B cell (primary cell): Measurements from ENCODE around the gene PARD6G. TPM values are rescaled to one million over a fixed set of nuclear protein-coding genes. Genes with fewer than 3 reads are reported as not detected.

Experiments used
- ATAC-seq: fragments of 200-7000 bp; cut with Tn5 transposase; one replicate; pipeline ENCODE4 v1.10.0; 2021; ENCODE audit warnings: low read depth, mild to moderate bottlenecking, moderate number of reproducible peaks, moderate library complexity
- CTCF ChIA-PET: fragments of 350-600 bp; sonication (Branson Sonifier 250); formaldehyde crosslinking; loops from one replicate; lab custom pipeline; 2021; ENCODE audit warnings: antibody characterized with exemption, inconsistent platforms; lab: Charles Lee
- POLR2A ChIA-PET: fragments of 350-600 bp; sonication (Branson Sonifier 250); formaldehyde crosslinking; loops from one replicate; lab custom pipeline; 2021; ENCODE audit warnings: antibody characterized with exemption; lab: Charles Lee
- DNase-seq: peaks from one replicate; pipeline ENCODE4 v3.0.0; 2013
- H2AFZ ChIP-seq: 2 replicates; pipeline ENCODE4 v1.6.1; 2012; ENCODE audit warnings: mild to moderate bottlenecking, low read depth, low read length; ENCODE audit not compliant: insufficient read depth, poor library complexity, severe bottlenecking
- H3K27ac ChIP-seq, 2 donors: 1 replicate in 1 of 2; 2 replicates in 1 of 2; pipeline ENCODE4 v1.5.1; 2012 to 2013; ENCODE audit warnings: low read length in 2 of 2, mild to moderate bottlenecking in 2 of 2, moderate library complexity in 1 of 2
- H3K27me3 ChIP-seq, 4 experiments: fragments of 200-600 bp in 1 of 4; sonication (generic) in 1 of 4; replicated peaks in 1 of 4; 1 replicate in 2 of 4; 2 replicates in 2 of 4; pipeline versions ENCODE4 v1.6.1 to v1.7.0; 2013 to 2016; ENCODE audit warnings: low read length in 3 of 4, mild to moderate bottlenecking in 2 of 4, mixed read lengths in 1 of 4, moderate library complexity in 1 of 4; ENCODE audit not compliant: insufficient read depth in 4 of 4, control insufficient read depth in 3 of 4; ENCODE audit errors: control extremely low read depth in 1 of 4
- H3K36me3 ChIP-seq, 2 experiments: replicated peaks in 1 of 2; 1 replicate in 1 of 2; 2 replicates in 1 of 2; pipeline versions ENCODE4 v1.6.1 to v1.7.1; 2013; ENCODE audit warnings: low read length in 1 of 2; ENCODE audit not compliant: insufficient read depth in 2 of 2, control insufficient read depth in 1 of 2; ENCODE audit errors: control extremely low read depth in 1 of 2, extremely low read depth in 1 of 2
- H3K4me1 ChIP-seq, 2 donors: fragments of 200-600 bp in 1 of 2; sonication (generic) in 1 of 2; 1 replicate in 1 of 2; 2 replicates in 1 of 2; pipeline versions ENCODE4 v1.5.1 to v1.6.1; 2013 to 2017; ENCODE audit warnings: low read length in 2 of 2; ENCODE audit not compliant: control insufficient read depth in 2 of 2, insufficient read depth in 2 of 2
- H3K4me2 ChIP-seq: replicated peaks from 2 replicates; pipeline ENCODE3; 2012; ENCODE audit warnings: mild to moderate bottlenecking, low read depth, low read length; ENCODE audit not compliant: poor library complexity, severe bottlenecking
- H3K4me3 ChIP-seq, 5 experiments: fragments of 200-600 bp in 1 of 5; sonication (generic) in 1 of 5; 1 replicate in 3 of 5; 2 replicates in 2 of 5; pipeline versions ENCODE4 v1.5.1 to v1.7.0; 2011 to 2016; ENCODE audit warnings: low read length in 4 of 5, mild to moderate bottlenecking in 4 of 5, low read depth in 2 of 5, control low read depth in 1 of 5, moderate library complexity in 1 of 5; ENCODE audit not compliant: insufficient read depth in 1 of 5; ENCODE audit errors: control extremely low read depth in 1 of 5, extremely low read depth in 1 of 5
- H3K79me2 ChIP-seq: fragments of 200-600 bp; sonication (generic); one replicate; pipeline ENCODE4 v1.6.0; 2016; ENCODE audit warnings: low read length; ENCODE audit not compliant: control insufficient read depth, insufficient read depth
- H3K9ac ChIP-seq: fragments of 200-600 bp; sonication (generic); 2 replicates; pipeline ENCODE4 v1.6.1; 2017; ENCODE audit warnings: mild to moderate bottlenecking, low read length, moderate library complexity
- H3K9me3 ChIP-seq, 3 donors: one replicate each; pipeline versions ENCODE4 v1.6.1 to v1.7.1; 2013; ENCODE audit warnings: low read length in 2 of 3; ENCODE audit not compliant: control insufficient read depth in 2 of 3, insufficient read depth in 1 of 3; ENCODE audit errors: control extremely low read depth in 1 of 3
- H4K20me1 ChIP-seq: 2 replicates; pipeline ENCODE4 v1.6.0; 2012; ENCODE audit warnings: mild to moderate bottlenecking, low read length; ENCODE audit not compliant: insufficient read depth, control insufficient read depth, poor library complexity, severe bottlenecking
- H3K27ac Mint-ChIP-seq: one replicate; pipeline ENCODE4 v1.8.0; 2021; ENCODE audit warnings: mixed read lengths
- H3K27me3 Mint-ChIP-seq: one replicate; pipeline ENCODE4 v1.8.0; 2021; ENCODE audit warnings: mixed read lengths
- H3K4me1 Mint-ChIP-seq: one replicate; pipeline ENCODE4 v1.8.0; 2021; ENCODE audit warnings: mixed read lengths
- H3K4me3 Mint-ChIP-seq: one replicate; pipeline ENCODE4 v1.8.0; 2021; ENCODE audit warnings: mixed read lengths
- H3K9me3 Mint-ChIP-seq: one replicate; pipeline ENCODE4 v1.8.0; 2022; ENCODE audit warnings: mixed read lengths; ENCODE audit not compliant: insufficient read depth
- EZH2 ChIP-seq: IDR thresholded peaks from 2 replicates; pipeline ENCODE4 v1.6.1; 2012; ENCODE audit warnings: borderline replicate concordance, low read depth, mild to moderate bottlenecking, moderate library complexity, low read length; ENCODE audit not compliant: insufficient read depth, poor library complexity, severe bottlenecking
- WGBS: methylation state at CpG from one replicate; pipeline ENCODE4 v1.1.5; 2013; ENCODE audit warnings: missing lambda C conversion rate; ENCODE audit not compliant: insufficient coverage; 5-methylcytosine and 5-hydroxymethylcytosine counted together
- intact Hi-C: fragments of 100-400 bp; cut with micrococcal nuclease; formaldehyde crosslinking; loops from one replicate; pipeline ENCODE4 v1.10.0; 2022
- polyA plus RNA-seq: library from polyadenylated mRNA; depleted of rRNA; stranded (reverse); fragments of >200 nt; gene quantifications from 2 replicates; pipeline ENCODE4 v1.2.3, GENCODE V29; 2012
- total RNA-seq, 2 donors: library from RNA; stranded (reverse); fragments of 120-200 nt in 1 of 2; gene quantifications; 1 replicate in 1 of 2; 2 replicates in 1 of 2; pipeline versions ENCODE4 v1.2.3 to v1.2.4, GENCODE V29; 2013 to 2022
- TF ChIP-seq, protein P1 (sequence below): fragments of 200-600 bp; IDR thresholded peaks from one replicate; pipeline ENCODE4 v1.8.0; 2022; ENCODE audit warnings: antibody characterized with exemption, mild to moderate bottlenecking

The PARD6G gene
- total and polyA plus RNA-seq, 2 donors (not counting 1 experiment from before 2014, with no cell fraction given), result not detected

DNA sequence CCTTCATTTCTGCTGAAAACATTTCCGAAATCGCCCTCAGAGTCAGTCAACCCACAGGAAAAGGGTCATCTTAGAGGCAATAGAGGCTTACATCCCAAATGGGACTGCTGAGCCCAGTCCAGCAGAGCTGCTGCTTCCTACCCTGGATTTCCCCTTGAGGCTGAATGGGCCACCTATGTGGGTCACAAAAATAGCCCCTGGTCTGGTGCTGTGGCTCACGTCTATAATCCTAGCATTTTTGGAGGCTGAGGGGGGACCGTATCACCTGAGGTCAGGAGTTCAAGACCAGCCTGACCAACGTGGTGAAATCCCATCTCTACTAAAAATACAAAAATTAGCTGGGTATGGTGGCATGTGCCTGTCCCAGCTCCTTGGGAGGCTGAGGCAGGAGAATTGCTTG lies 88.9 kb downstream of the PARD6G start:
- 77% methylated on average over 2 of the region's 5 CpGs for WGBS
- H3K4me2 ChIP-seq, result no peak overlapping the region
- Mint-ChIP-seq H3K4me1 (peaks cover 12% of the 10 kb centered on the region), H3K27ac (no peak overlapping the region), H3K9me3 (no peaks in the 10 kb centered on the region), H3K27me3 (no peaks in the 10 kb centered on the region), H3K4me3 (no peak overlapping the region)
- no peak for ATAC-seq
- peaks cover 0 to 8% (median 2%) of the 10 kb centered on the region in 4 experiments for H3K27me3 ChIP-seq
- no peak overlapping the region for H3K9ac ChIP-seq
- no peaks in the 10 kb centered on the region for H3K79me2 ChIP-seq
- ChIA-PET CTCF (interaction anchor here (0.6 to 5.6 kb wide), 11 partner anchors 8 to 152 kb away, joined by 3 to 36 read pairs (median 4); no protein-coding TSS in a partner anchor), POLR2A (no interaction called here)
- no peaks in the 10 kb centered on the region for H4K20me1 ChIP-seq
- H3K36me3 ChIP-seq, result no peaks in the 10 kb centered on the region
- H3K4me3 ChIP-seq, result no peak overlapping the region
- intact Hi-C loops, result loop anchor here (5.0 kb wide), 1 partner anchor 776 kb away; no protein-coding TSS in a partner anchor
- no peak overlapping the region for H3K27ac ChIP-seq
- no peak for TF ChIP-seq EZH2
- TF ChIP-seq, protein P1, sequence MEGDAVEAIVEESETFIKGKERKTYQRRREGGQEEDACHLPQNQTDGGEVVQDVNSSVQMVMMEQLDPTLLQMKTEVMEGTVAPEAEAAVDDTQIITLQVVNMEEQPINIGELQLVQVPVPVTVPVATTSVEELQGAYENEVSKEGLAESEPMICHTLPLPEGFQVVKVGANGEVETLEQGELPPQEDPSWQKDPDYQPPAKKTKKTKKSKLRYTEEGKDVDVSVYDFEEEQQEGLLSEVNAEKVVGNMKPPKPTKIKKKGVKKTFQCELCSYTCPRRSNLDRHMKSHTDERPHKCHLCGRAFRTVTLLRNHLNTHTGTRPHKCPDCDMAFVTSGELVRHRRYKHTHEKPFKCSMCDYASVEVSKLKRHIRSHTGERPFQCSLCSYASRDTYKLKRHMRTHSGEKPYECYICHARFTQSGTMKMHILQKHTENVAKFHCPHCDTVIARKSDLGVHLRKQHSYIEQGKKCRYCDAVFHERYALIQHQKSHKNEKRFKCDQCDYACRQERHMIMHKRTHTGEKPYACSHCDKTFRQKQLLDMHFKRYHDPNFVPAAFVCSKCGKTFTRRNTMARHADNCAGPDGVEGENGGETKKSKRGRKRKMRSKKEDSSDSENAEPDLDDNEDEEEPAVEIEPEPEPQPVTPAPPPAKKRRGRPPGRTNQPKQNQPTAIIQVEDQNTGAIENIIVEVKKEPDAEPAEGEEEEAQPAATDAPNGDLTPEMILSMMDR, result no peak
- no peak for DNase-seq
- H3K9me3 ChIP-seq, result peaks cover 0 to 5% (median 0%) of the 10 kb centered on the region in 3 donors
- H2AFZ ChIP-seq, result no peak overlapping the region
- peaks cover 3% of the 10 kb centered on the region in 2 donors for H3K4me1 ChIP-seq

DNA sequence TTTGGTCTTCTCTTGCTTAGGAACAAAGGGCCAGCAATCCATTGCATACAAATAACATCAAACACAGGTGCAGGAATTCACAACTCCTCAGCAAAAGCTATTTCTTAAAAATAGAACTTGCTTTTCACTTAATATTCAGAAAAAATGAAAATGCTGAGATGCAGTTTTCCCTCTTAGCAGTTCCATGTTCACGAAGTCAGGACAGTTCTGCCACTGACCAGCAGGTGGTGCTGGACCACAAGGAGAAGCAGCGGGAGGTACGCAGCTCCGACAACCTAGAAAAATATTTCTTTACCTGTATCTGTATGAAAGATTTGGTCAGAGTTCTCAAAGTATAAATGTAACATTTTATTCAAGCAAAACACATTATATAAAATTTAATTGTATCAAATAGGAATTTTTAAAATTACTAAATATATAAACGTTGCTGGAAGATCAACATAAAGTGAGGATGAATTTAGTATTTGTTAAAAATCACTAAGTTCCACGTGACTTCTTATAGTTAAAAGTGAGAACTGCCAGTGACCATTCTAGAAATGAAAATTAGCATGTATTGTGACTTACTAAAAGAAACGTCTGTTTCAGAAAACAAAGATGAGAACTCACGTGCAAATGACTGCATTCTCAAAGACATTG lies 89.5 kb downstream of the PARD6G start:
- 90% methylated on average over 3 of the region's 8 CpGs for WGBS
- peaks cover 0 to 8% (median 2%) of the 10 kb centered on the region in 4 experiments for H3K27me3 ChIP-seq
- H3K4me2 ChIP-seq, result no peak overlapping the region
- H3K4me1 Mint-ChIP-seq, result peaks cover 12% of the 10 kb centered on the region
- intact Hi-C loops, result loop anchor here (5.0 kb wide), 1 partner anchor 776 kb away; no protein-coding TSS in a partner anchor
- no peaks in the 10 kb centered on the region for H3K79me2 ChIP-seq
- CTCF ChIA-PET, result interaction anchor here (0.6 to 5.6 kb wide), 11 partner anchors 8 to 151 kb away, joined by 3 to 36 read pairs (median 4); no protein-coding TSS in a partner anchor
- no peak overlapping the region for H3K4me3 Mint-ChIP-seq
- ATAC-seq, result peak; percentile 70
- H3K36me3 ChIP-seq, result no peaks in the 10 kb centered on the region
- POLR2A ChIA-PET, result no interaction called here
- peak; percentile 77 for DNase-seq
- no peaks in the 10 kb centered on the region for H3K27me3 Mint-ChIP-seq
- H3K4me1 ChIP-seq, result peaks cover 3% of the 10 kb centered on the region in 2 donors
- no peak overlapping the region for H3K4me3 ChIP-seq
- no peaks in the 10 kb centered on the region for H3K9me3 Mint-ChIP-seq
- no peak for TF ChIP-seq EZH2
- TF ChIP-seq, protein P1, result peak; percentile 100
- H2AFZ ChIP-seq, result no peak overlapping the region
- H3K27ac ChIP-seq, result no peak overlapping the region
- H4K20me1 ChIP-seq, result no peaks in the 10 kb centered on the region
- H3K27ac Mint-ChIP-seq, result no peak overlapping the region
- H3K9me3 ChIP-seq, result no peaks in the 10 kb centered on the region
- no peak overlapping the region for H3K9ac ChIP-seq
